HL-60 (cell line): ENCODE results near the gene DBNL.

ENCODE experiments used
- CTCF ChIP-seq: IDR thresholded peaks from one replicate; pipeline ENCODE4 v1.5.1; 2011; ENCODE audit warnings: low read length, control low read depth, inconsistent platforms; ENCODE audit not compliant: insufficient read depth
- GABPA ChIP-seq: IDR thresholded peaks from 2 replicates; pipeline ENCODE4 v1.6.1; 2012; ENCODE audit warnings: low read depth
- POLR2AphosphoS5 ChIP-seq: IDR thresholded peaks from 2 replicates; pipeline ENCODE4 v1.6.1; 2012; ENCODE audit warnings: low read depth

- TF ChIP-seq CTCF (no peak), POLR2AphosphoS5 (no peak), GABPA (no peak)
These were observed 14.3 kb downstream of the DBNL start for GRCh38 chr7:44058759-44059218.
